Upper lobe of right lung (tissue), 1 donor: ENCODE measurements around the gene TOM1. TPM values are rescaled to one million over a fixed set of nuclear protein-coding genes. Genes with fewer than 3 reads are reported as not detected.

Experiments used
- ATAC-seq: fragments of 200-7000 bp; cut with Tn5 transposase; one replicate; pipeline ENCODE4 v1.9.1; 2020; ENCODE audit warnings: mild to moderate bottlenecking, moderate library complexity
- DNase-seq: peaks from one replicate; pipeline ENCODE4 v3.0.0-alpha.2; 2020
- H3K27ac ChIP-seq: fragments of 200-600 bp; one replicate; pipeline ENCODE4 v1.8.0; 2022
- H3K27me3 ChIP-seq: fragments of 200-600 bp; one replicate; pipeline ENCODE4 v1.8.0; 2022; ENCODE audit warnings: mild to moderate bottlenecking
- H3K36me3 ChIP-seq: fragments of 200-600 bp; one replicate; pipeline ENCODE4 v1.8.0; 2022
- H3K4me1 ChIP-seq: fragments of 200-600 bp; one replicate; pipeline ENCODE4 v1.8.0; 2022
- H3K4me3 ChIP-seq: fragments of 200-600 bp; one replicate; pipeline ENCODE4 v1.8.0; 2022; ENCODE audit warnings: mild to moderate bottlenecking
- H3K9me3 ChIP-seq: fragments of 200-600 bp; one replicate; pipeline ENCODE4 v1.8.0; 2022
- intact Hi-C: fragments of 100-400 bp; cut with DNase I; formaldehyde crosslinking; loops from one replicate; pipeline ENCODE4 v1.11.0; 2022
- total RNA-seq: library from RNA; stranded (reverse); fragmentation: NEBNext Ultra II Directional; extraction: Animal tissue kit (Norgen Biotek cat#: 25700); gene quantifications from one replicate; pipeline ENCODE4 v1.2.1, GENCODE V29; 2021
- TF ChIP-seq, protein P1 (sequence below): fragments of 200-600 bp; IDR thresholded peaks from one replicate; pipeline ENCODE4 v1.8.0; 2022; ENCODE audit warnings: antibody characterized with exemption
- donor health status: DM: no; HTN: yes; CAD: no; lungs with severe emphysema.

Gene TOM1
- total RNA-seq, 1 donor from 2014 or later = 101 TPM

DNA sequence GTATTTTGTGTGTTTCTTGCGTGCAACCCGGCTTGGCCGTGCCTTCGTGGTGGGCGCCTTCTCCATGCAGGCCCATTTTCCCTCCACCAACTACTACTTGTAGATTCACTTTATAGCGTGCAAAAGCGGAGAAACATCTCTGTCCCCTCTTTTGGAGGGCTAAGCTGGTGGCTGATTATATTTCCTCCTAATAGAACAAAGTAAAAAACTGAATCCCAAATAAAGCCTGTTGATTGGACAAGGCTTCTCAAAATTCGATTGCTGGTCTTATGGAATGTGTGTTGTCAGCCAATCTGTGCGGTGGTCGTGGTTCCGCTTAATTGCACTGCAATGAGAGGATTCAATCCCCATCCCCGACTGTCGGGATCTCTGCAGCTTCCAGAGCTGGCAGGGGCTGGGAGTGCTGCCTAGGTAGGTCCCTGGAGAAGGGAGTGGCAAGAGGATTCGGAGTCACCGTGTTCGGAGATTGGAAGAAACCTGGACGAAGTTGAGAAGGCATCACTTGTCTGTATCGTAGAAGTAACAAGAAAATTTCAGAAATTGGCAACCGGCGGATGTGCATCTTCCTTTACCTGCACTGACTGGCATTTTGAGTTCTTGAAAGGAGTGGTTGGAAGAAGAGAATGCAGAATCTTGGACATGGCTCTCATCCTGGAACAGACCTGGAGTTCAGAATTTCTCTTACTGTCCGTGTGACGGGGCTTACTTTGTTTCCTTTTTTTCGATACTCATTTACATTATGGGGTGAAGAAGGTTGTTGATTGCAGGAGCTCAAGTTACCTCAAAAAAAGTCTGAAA lies 41.3 kb upstream of the TOM1 start:
- intact Hi-C loops = no loop called here
- TF ChIP-seq, protein P1, sequence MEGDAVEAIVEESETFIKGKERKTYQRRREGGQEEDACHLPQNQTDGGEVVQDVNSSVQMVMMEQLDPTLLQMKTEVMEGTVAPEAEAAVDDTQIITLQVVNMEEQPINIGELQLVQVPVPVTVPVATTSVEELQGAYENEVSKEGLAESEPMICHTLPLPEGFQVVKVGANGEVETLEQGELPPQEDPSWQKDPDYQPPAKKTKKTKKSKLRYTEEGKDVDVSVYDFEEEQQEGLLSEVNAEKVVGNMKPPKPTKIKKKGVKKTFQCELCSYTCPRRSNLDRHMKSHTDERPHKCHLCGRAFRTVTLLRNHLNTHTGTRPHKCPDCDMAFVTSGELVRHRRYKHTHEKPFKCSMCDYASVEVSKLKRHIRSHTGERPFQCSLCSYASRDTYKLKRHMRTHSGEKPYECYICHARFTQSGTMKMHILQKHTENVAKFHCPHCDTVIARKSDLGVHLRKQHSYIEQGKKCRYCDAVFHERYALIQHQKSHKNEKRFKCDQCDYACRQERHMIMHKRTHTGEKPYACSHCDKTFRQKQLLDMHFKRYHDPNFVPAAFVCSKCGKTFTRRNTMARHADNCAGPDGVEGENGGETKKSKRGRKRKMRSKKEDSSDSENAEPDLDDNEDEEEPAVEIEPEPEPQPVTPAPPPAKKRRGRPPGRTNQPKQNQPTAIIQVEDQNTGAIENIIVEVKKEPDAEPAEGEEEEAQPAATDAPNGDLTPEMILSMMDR = no peak
- DNase-seq = no peak

DNA sequence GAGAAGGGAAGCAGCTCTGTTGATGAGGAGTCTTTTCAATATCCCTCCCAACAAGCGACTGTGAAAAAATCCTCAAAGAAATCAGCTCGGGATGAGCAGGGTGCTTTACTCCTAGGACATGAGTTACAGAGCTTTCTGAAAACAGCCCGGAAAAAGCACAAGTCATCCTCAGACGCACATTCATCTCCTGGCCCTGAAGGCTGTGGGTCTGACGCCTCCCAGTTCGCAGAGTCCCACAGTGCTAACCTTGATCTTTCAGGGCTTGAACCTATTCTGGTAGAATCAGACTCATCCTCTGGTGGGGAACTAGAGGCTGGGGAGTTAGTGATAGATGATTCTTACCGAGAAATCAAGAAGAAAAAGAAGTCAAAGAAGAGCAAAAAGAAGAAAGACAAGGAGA lies 34.7 kb upstream of the TOM1 start:
- no peaks in the 10 kb centered on the region for H3K4me1 ChIP-seq
- TF ChIP-seq, protein P1 = no peak
- H3K27me3 ChIP-seq = no peaks in the 10 kb centered on the region
- H3K9me3 ChIP-seq = no peaks in the 10 kb centered on the region
- intact Hi-C loops = no loop called here
- ATAC-seq (no peak), DNase-seq (no peak)
- no peak overlapping the region for H3K27ac ChIP-seq
- peaks cover 77% of the 10 kb centered on the region for H3K36me3 ChIP-seq
- no peak overlapping the region for H3K4me3 ChIP-seq

More for the DNA sequence above, 41.3 kb upstream of the TOM1 start:
- Histone ChIP-seq H3K9me3 (no peaks in the 10 kb centered on the region), H3K27me3 (no peaks in the 10 kb centered on the region), H3K36me3 (peaks cover 15% of the 10 kb centered on the region), H3K4me1 (peaks cover 10% of the 10 kb centered on the region), H3K4me3 (peak overlapping the region; percentile 87), H3K27ac (peak overlapping the region; percentile 99)
- ATAC-seq = no peak

DNA sequence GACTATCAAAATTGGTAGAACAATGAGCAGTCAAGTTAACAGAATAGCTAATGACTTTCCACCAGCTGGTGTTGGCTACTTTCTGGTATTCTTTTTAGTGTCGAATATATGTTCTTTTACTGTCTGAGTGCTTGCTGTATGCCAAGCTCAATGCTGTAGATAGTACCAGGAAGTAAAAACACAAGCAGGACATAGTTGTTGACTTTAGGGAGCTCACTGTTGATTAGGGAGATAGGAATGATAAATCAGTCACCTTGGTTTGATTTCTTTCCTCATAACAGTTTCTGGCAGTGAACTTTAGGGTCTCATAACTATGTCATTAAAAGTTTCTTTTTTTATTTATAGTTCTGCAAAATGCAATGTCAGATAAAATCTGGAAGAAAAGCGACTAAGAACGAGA lies 33.4 kb upstream of the TOM1 start:
- intact Hi-C loops = no loop called here
- no peaks in the 10 kb centered on the region for H3K9me3 ChIP-seq
- H3K4me3 ChIP-seq = no peak overlapping the region
- no peaks in the 10 kb centered on the region for H3K4me1 ChIP-seq
- H3K27ac ChIP-seq = no peak overlapping the region
- ATAC-seq (no peak), DNase-seq (no peak)
- H3K36me3 ChIP-seq = peaks cover 83% of the 10 kb centered on the region
- TF ChIP-seq, protein P1 = no peak
- H3K27me3 ChIP-seq = no peaks in the 10 kb centered on the region

DNA sequence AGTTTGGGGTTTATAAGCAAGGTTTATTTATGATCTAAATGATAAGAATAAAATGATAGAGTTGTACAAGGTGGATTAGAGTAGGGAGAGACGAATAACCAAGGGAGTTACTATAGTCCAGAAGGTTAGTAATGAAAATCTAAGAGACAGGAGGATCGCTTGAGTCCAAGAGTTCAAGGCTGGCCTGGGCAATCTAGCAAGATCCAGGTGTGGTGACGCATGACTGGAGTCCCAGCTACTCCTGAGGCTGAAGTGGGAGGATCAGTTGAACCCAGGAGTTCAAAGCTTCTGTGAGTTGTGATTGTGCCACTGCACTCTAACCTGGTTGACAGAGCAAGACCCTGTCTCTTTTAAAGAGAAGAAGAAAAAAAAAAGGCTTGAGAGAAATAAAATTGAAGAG lies 30.1 kb upstream of the TOM1 start:
- no peak for ATAC-seq
- no peak overlapping the region for H3K27ac ChIP-seq
- no peak overlapping the region for H3K4me3 ChIP-seq
- no peak for DNase-seq
- H3K36me3 ChIP-seq = peaks cover 66% of the 10 kb centered on the region
- TF ChIP-seq, protein P1 = no peak
- no peaks in the 10 kb centered on the region for H3K4me1 ChIP-seq
- H3K9me3 ChIP-seq = no peaks in the 10 kb centered on the region
- H3K27me3 ChIP-seq = no peaks in the 10 kb centered on the region
- intact Hi-C loops = no loop called here

DNA sequence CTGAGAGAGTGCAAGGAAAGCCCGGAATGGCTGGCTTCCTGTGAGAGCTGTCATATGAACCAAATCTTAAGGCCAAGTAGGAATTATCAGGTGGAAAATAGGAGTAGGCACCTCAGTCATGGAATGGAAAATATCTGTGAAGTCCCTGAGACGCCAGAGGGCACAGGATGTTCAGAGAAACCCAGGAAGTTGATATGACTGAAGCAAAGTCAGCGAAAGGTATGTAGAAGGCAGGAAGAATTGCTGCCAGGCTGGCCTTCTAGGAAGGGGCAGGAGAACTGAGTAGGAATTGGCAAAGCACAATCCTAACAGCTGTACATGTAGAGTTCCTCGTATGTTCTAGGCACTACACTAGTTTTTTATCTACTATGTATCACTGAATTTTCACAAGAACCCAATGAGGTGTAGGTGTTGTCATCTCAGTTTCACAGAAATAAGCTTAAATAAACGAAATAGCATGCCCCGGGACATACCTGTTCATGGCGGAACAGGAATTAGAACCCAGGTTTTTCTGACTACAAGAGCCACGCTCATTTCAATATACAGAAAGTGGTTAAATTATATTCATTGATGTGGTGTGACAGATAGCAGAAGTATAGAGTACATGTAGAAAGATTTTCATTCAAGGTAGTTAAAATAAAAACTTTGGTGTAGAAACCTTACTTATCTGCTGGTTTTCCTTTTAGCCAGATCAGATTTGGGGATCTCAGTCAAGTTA lies 25.4 kb upstream of the TOM1 start:
- no peaks in the 10 kb centered on the region for H3K9me3 ChIP-seq
- H3K27me3 ChIP-seq = no peaks in the 10 kb centered on the region
- no peaks in the 10 kb centered on the region for H3K4me1 ChIP-seq
- DNase-seq (no peak), ATAC-seq (no peak)
- no peak overlapping the region for H3K4me3 ChIP-seq
- TF ChIP-seq, protein P1 = no peak
- H3K27ac ChIP-seq = no peak overlapping the region
- intact Hi-C loops = no loop called here
- peaks cover 23% of the 10 kb centered on the region for H3K36me3 ChIP-seq
